A549 (cell line): ENCODE measurements around the gene ARHGEF18. TPM values are rescaled to one million over a fixed set of nuclear protein-coding genes. Genes with fewer than 3 reads are reported as not detected.

Experiments
- ATAC-seq, 2 experiments: fragments of 200-7000 bp in 1 of 2; fragments of >200 bp in 1 of 2; cut with Nextera tagmentation in 1 of 2; cut with Tn5 transposase in 1 of 2; 3 replicates each; pipeline versions ENCODE4 v1.8.0 to v1.9.1; 2018 to 2020; ENCODE audit warnings: mild to moderate bottlenecking in 1 of 2, moderate library complexity in 1 of 2
- CTCF ChIA-PET: fragments of 300-600 bp; sonication (Branson Sonifier 250); formaldehyde crosslinking; extraction: SDS; loops from one replicate; lab custom pipeline; 2021; ENCODE audit warnings: antibody characterized with exemption, inconsistent platforms; lab: Yijun Ruan, JAX
- POLR2A ChIA-PET: fragments of 350-600 bp; formaldehyde crosslinking; extraction: SDS; loops from one replicate; lab custom pipeline; 2021; ENCODE audit warnings: antibody characterized with exemption, inconsistent platforms; lab: Yijun Ruan, JAX
- DNase-seq, 2 experiments: peaks; one replicate each; pipeline versions ENCODE4 v3.0.0 to v3.0.0-alpha.2; 2011 to 2016; ENCODE audit warnings: low read depth in 1 of 2, low spot score in 1 of 2
- FAIRE-seq: peaks from 2 replicates; lab custom pipeline; 2011; peaks lifted over from hg19 to GRCh38; lab: Jason Lieb, UNC
- H3K27ac ChIP-seq, 2 experiments: fragments of >200 bp; sonication (Bioruptor Twin); formaldehyde crosslinking; 3 replicates each; pipeline ENCODE4 v1.5.1; 2016 to 2017
- H3K4me1 ChIP-seq: fragments of >200 bp; sonication (Bioruptor Twin); formaldehyde crosslinking; 3 replicates; pipeline ENCODE4 v1.6.1; 2016
- H3K4me2 ChIP-seq: fragments of >200 bp; sonication (Bioruptor Twin); formaldehyde crosslinking; 3 replicates; pipeline ENCODE4 v1.6.1; 2016
- H3K4me3 ChIP-seq: fragments of >200 bp; sonication (Bioruptor Twin); formaldehyde crosslinking; 3 replicates; pipeline ENCODE4 v1.5.1; 2016
- H3K9me3 ChIP-seq: fragments of >200 bp; sonication (Bioruptor Twin); formaldehyde crosslinking; 3 replicates; pipeline ENCODE4 v1.6.1; 2016
- BCL3 ChIP-seq: fragments of >200 bp; sonication (Bioruptor Twin); formaldehyde crosslinking; IDR thresholded peaks from 3 replicates; pipeline ENCODE4 v1.6.1; 2016
- BHLHE40 ChIP-seq: IDR thresholded peaks from 2 replicates; pipeline ENCODE4 v1.6.1; 2012; ENCODE audit warnings: low read depth, low read length, inconsistent platforms
- CBX2 ChIP-seq: fragments of 200-600 bp; sonication (generic); IDR thresholded peaks from 2 replicates; pipeline ENCODE4 v1.6.1; 2016; ENCODE audit warnings: low read depth, mild to moderate bottlenecking, borderline replicate concordance
- CBX8 ChIP-seq: fragments of 200-600 bp; sonication (generic); IDR thresholded peaks from 2 replicates; pipeline ENCODE4 v1.6.1; 2016
- CEBPB ChIP-seq, 2 experiments: fragments of >200 bp in 1 of 2; sonication (Bioruptor Twin) in 1 of 2; formaldehyde crosslinking in 1 of 2; IDR thresholded peaks; 2 replicates each; pipeline ENCODE4 v1.6.1; 2012 to 2016
- CHD4 ChIP-seq: fragments of 200-600 bp; sonication (generic); IDR thresholded peaks from 2 replicates; pipeline ENCODE4 v1.6.1; 2016; ENCODE audit warnings: antibody characterized with exemption, mild to moderate bottlenecking, borderline replicate concordance
- ELK1 ChIP-seq: fragments of 150-350 bp; IDR thresholded peaks from 2 replicates; pipeline ENCODE4 v1.6.1; 2014; ENCODE audit warnings: low read depth, mild to moderate bottlenecking, low read length
- EP300 ChIP-seq, 2 experiments: fragments of >200 bp; sonication (Bioruptor Twin); formaldehyde crosslinking; IDR thresholded peaks; 2 replicates in 1 of 2; 3 replicates in 1 of 2; pipeline ENCODE4 v1.6.1; 2016 to 2017
- ESRRA ChIP-seq: fragments of 150-350 bp; IDR thresholded peaks from 2 replicates; pipeline ENCODE4 v1.6.1; 2014; ENCODE audit warnings: mild to moderate bottlenecking, low read length, borderline replicate concordance
- FOSB ChIP-seq: fragments of 250-450 bp; sonication (Bioruptor Pico); IDR thresholded peaks from 2 replicates; pipeline ENCODE4 v1.5.0; 2020; ENCODE audit warnings: mild to moderate bottlenecking, moderate library complexity
- FOSL2 ChIP-seq, 2 experiments: fragments of 450-650 bp in 1 of 2; fragments of >200 bp in 1 of 2; sonication (Bioruptor Twin) in 1 of 2; formaldehyde crosslinking; IDR thresholded peaks; 2 replicates each; pipeline versions ENCODE4 v1.5.0 to v1.6.1; 2016 to 2020; ENCODE audit warnings: mild to moderate bottlenecking in 1 of 2, moderate library complexity in 1 of 2
- FOXS1 ChIP-seq: fragments of 250-450 bp; sonication (Bioruptor Pico); IDR thresholded peaks from 2 replicates; pipeline ENCODE4 v1.5.0; 2020; ENCODE audit warnings: mild to moderate bottlenecking, moderate library complexity
- GATA3 ChIP-seq: IDR thresholded peaks from 2 replicates; pipeline ENCODE4 v1.6.1; 2012; ENCODE audit warnings: borderline replicate concordance
- HEYL ChIP-seq: fragments of 250-450 bp; sonication (Bioruptor Pico); IDR thresholded peaks from 2 replicates; pipeline ENCODE4 v1.8.0; 2021; ENCODE audit warnings: mild to moderate bottlenecking, moderate library complexity
- HOXB5 ChIP-seq: fragments of 250-450 bp; sonication (Bioruptor Pico); IDR thresholded peaks from 2 replicates; pipeline ENCODE4 v1.5.0; 2020; ENCODE audit warnings: mild to moderate bottlenecking, moderate library complexity
- JUNB ChIP-seq: fragments of >200 bp; sonication (Bioruptor Twin); formaldehyde crosslinking; IDR thresholded peaks from 2 replicates; pipeline ENCODE4 v1.6.1; 2016
- NFE2L2 ChIP-seq: fragments of 150-350 bp; conservative IDR thresholded peaks from 2 replicates; pipeline ENCODE4 v1.6.1; 2014; ENCODE audit warnings: low read length
- NPAS2 ChIP-seq: fragments of 250-450 bp; sonication (Bioruptor Pico); IDR thresholded peaks from 2 replicates; pipeline ENCODE4 v1.8.0; 2022; ENCODE audit warnings: mild to moderate bottlenecking, moderate library complexity, borderline replicate concordance
- NR3C1 ChIP-seq: fragments of >200 bp; sonication (Bioruptor Twin); formaldehyde crosslinking; IDR thresholded peaks from 3 replicates; pipeline ENCODE4 v1.6.1; 2017
- POLR2A ChIP-seq: IDR thresholded peaks from 2 replicates; pipeline ENCODE4 v1.6.1; 2012; ENCODE audit warnings: mild to moderate bottlenecking, low read length
- POLR2AphosphoS2 ChIP-seq: conservative IDR thresholded peaks from 2 replicates; pipeline ENCODE4 v1.6.1; 2012; ENCODE audit warnings: low read length, improper control_type of control experiment, inconsistent platforms
- RAD21 ChIP-seq, 2 experiments: fragments of >200 bp in 1 of 2; sonication (Bioruptor Twin) in 1 of 2; formaldehyde crosslinking in 1 of 2; IDR thresholded peaks in 1 of 2; conservative IDR thresholded peaks in 1 of 2; 2 replicates in 1 of 2; 3 replicates in 1 of 2; pipeline ENCODE4 v1.6.1; 2012 to 2018; ENCODE audit warnings: inconsistent platforms in 1 of 2
- RCOR1 ChIP-seq: fragments of 150-350 bp; IDR thresholded peaks from 2 replicates; pipeline ENCODE4 v1.6.1; 2014; ENCODE audit warnings: antibody characterized with exemption, low read length, low read depth
- RFX5 ChIP-seq: fragments of 450-650 bp; IDR thresholded peaks from 2 replicates; pipeline ENCODE4 v1.7.1; 2014; ENCODE audit warnings: antibody characterized with exemption, mild to moderate bottlenecking, moderate library complexity
- RNF2 ChIP-seq: fragments of 200-600 bp; sonication (generic); IDR thresholded peaks from 2 replicates; pipeline ENCODE4 v1.6.1; 2016; ENCODE audit warnings: low read depth, mild to moderate bottlenecking, antibody characterized with exemption, moderate library complexity, borderline replicate concordance
- SMC3 ChIP-seq: fragments of >200 bp; sonication (Bioruptor Twin); formaldehyde crosslinking; IDR thresholded peaks from 3 replicates; pipeline ENCODE4 v1.6.1; 2018; ENCODE audit warnings: inconsistent platforms
- SREBF2 ChIP-seq: fragments of 450-650 bp; IDR thresholded peaks from 2 replicates; pipeline ENCODE4 v1.6.1; 2014; ENCODE audit warnings: mild to moderate bottlenecking, moderate library complexity
- TP53 ChIP-seq: fragments of 250-450 bp; sonication (Bioruptor Pico); IDR thresholded peaks from 2 replicates; pipeline ENCODE4 v1.5.0; 2021; ENCODE audit warnings: mild to moderate bottlenecking, moderate library complexity
- ZC3H11A ChIP-seq: fragments of 450-650 bp; IDR thresholded peaks from 2 replicates; pipeline ENCODE4 v1.6.1; 2014; ENCODE audit warnings: antibody characterized with exemption, mild to moderate bottlenecking
- ZSCAN20 ChIP-seq: fragments of 250-450 bp; sonication (Bioruptor Pico); IDR thresholded peaks from 2 replicates; pipeline ENCODE4 v1.8.0; 2022; ENCODE audit warnings: mild to moderate bottlenecking, moderate library complexity
- WGBS: methylation state at CpG from one replicate; pipeline ENCODE4 v1.1.6; 2017; ENCODE audit errors: missing lambda C conversion rate; 5-methylcytosine and 5-hydroxymethylcytosine counted together
- polyA plus RNA-seq, 4 experiments: library from polyadenylated mRNA; depleted of rRNA in 3 of 4; stranded (reverse); fragments of >200 nt; fragmentation: RNase III in 1 of 4; extraction: RNeasy Plus Mini Kit Qiagen cat#74134 plus additional on column Dnase treatment in 1 of 4; gene quantifications; 2 replicates in 3 of 4; 3 replicates in 1 of 4; pipeline ENCODE4 v1.2.3, GENCODE V29; 2011 to 2017
- TF ChIP-seq, protein P1 (sequence below): fragments of >200 bp; sonication (Bioruptor Twin); formaldehyde crosslinking; IDR thresholded peaks from 3 replicates; pipeline ENCODE4 v1.5.1; 2016
- TF ChIP-seq, protein P2 (sequence below): IDR thresholded peaks from 2 replicates; pipeline ENCODE4 v1.6.1; 2012; ENCODE audit warnings: low read depth, borderline replicate concordance
- TF ChIP-seq, protein P3 (sequence below): IDR thresholded peaks from 2 replicates; pipeline ENCODE4 v1.6.1; 2012
- TF ChIP-seq, protein P4 (sequence below): fragments of >200 bp; sonication (Bioruptor Twin); formaldehyde crosslinking; IDR thresholded peaks from 2 replicates; pipeline ENCODE4 v1.6.1; 2016

The ARHGEF18 gene
- polyA plus RNA-seq, 2 of the 4 experiments (the other 2 are of a cell fraction): 7.4 to 20.7 TPM

DNA sequence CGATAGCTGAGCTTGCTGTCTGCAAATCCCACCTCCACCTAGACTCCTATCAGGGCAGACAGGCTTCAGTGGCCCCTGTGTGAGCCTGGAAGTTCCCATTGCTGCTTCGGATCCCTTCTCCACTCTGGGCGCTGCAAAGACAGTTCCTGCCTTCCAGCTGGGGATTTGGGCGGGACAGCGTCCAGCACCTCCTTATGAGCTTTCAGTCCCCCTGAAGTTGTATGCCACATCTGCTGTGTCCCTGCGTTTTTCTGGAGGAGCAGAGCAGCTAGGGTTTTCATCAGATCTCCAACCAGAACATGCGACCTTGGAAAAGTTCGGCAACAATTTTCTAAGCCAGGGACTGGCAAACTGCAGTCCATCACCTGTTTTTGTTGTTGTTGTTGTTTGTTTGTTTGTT lies 38.0 kb downstream of the ARHGEF18 start:
- FAIRE-seq (no peak), DNase-seq (no peak)
- TF ChIP-seq RFX5 (no peak), CBX2 (no peak), FOXS1 (no peak), FOSL2 (IDR thresholded peaks at IDR 0.05) (no peak), FOSL2 (CRISPR knock-in tag; IDR thresholded peaks at IDR 0.05) (no peak), BHLHE40 (no peak), POLR2AphosphoS2 (no peak), NFE2L2 (no peak), TP53 (CRISPR knock-in tag) (no peak), RAD21 (conservative IDR thresholded peaks at IDR 0.05 in 1 of 2, IDR thresholded peaks at IDR 0.05 in 1 of 2) (no peak), NR3C1 (no peak), ZC3H11A (no peak), FOSB (no peak), JUNB (no peak), ESRRA (no peak), SREBF2 (no peak), HOXB5 (CRISPR knock-in tag) (no peak), CEBPB (IDR thresholded peaks at IDR 0.05) (no peak), EP300 (IDR thresholded peaks at IDR 0.05) (no peak)

DNA sequence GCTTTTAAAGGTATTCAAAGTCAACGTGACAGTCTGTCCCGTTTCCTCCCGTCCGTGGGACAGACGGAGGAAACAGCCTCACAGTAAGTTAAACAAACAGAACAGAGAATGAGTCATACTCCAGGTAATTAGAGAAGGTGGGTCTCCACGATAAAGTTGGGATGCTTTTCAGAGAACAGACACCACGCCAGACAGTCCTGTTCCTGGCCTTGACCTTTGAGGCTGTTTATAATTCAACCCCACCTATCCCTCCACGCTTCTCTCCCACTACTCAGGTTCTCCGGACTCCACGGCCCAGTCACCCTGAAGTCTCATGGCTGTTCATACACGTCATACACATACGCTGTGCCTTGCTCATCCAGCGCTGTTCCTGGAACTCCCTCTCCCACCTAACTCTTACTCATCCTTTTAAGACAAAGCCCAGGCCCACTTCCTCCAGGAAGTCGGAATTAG lies 42.5 kb downstream of the ARHGEF18 start:
- H3K4me3 ChIP-seq: no peak overlapping the region
- peak overlapping the region; percentile 65 for H3K4me2 ChIP-seq
- WGBS: under 1% methylated on average over 14 of the region's 14 CpGs
- no peaks in the 10 kb centered on the region for H3K9me3 ChIP-seq
- DNase-seq (peak; percentile 75 to 94), ATAC-seq (peak; percentile 81 to 92), FAIRE-seq (no peak)
- POLR2A ChIA-PET: no interaction called here
- CTCF ChIA-PET: interaction anchor here (0.6 to 2.2 kb wide), 3 partner anchors 8 to 37 kb away, joined by 6 to 12 read pairs (median 8); no protein-coding TSS in a partner anchor
- H3K27ac ChIP-seq: peak overlapping the region; percentile 92 to 99
- peaks cover 41% of the 10 kb centered on the region for H3K4me1 ChIP-seq
- TF ChIP-seq HOXB5 (CRISPR knock-in tag) (no peak), FOSL2 (IDR thresholded peaks at IDR 0.05) (peak; percentile 48; the same call in 1 of the 2 replicates), FOSL2 (CRISPR knock-in tag; IDR thresholded peaks at IDR 0.05) (peak; percentile 91), NFE2L2 (no peak), ZSCAN20 (no peak), SREBF2 (no peak), POLR2A (no peak), GATA3 (peak; percentile 39; the same call in 1 of the 2 replicates), BCL3 (no peak), POLR2AphosphoS2 (no peak), SMC3 (no peak), JUNB (peak; percentile 79), RNF2 (no peak), NPAS2 (CRISPR knock-in tag) (no peak), ELK1 (no peak), HEYL (CRISPR knock-in tag) (no peak), CEBPB (IDR thresholded peaks at IDR 0.05) (no peak), CHD4 (no peak), CBX8 (no peak), RCOR1 (no peak), NR3C1 (no peak)
- TF ChIP-seq, protein P1, sequence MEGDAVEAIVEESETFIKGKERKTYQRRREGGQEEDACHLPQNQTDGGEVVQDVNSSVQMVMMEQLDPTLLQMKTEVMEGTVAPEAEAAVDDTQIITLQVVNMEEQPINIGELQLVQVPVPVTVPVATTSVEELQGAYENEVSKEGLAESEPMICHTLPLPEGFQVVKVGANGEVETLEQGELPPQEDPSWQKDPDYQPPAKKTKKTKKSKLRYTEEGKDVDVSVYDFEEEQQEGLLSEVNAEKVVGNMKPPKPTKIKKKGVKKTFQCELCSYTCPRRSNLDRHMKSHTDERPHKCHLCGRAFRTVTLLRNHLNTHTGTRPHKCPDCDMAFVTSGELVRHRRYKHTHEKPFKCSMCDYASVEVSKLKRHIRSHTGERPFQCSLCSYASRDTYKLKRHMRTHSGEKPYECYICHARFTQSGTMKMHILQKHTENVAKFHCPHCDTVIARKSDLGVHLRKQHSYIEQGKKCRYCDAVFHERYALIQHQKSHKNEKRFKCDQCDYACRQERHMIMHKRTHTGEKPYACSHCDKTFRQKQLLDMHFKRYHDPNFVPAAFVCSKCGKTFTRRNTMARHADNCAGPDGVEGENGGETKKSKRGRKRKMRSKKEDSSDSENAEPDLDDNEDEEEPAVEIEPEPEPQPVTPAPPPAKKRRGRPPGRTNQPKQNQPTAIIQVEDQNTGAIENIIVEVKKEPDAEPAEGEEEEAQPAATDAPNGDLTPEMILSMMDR: no peak
- TF ChIP-seq, protein P2, sequence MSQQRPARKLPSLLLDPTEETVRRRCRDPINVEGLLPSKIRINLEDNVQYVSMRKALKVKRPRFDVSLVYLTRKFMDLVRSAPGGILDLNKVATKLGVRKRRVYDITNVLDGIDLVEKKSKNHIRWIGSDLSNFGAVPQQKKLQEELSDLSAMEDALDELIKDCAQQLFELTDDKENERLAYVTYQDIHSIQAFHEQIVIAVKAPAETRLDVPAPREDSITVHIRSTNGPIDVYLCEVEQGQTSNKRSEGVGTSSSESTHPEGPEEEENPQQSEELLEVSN: no peak
- TF ChIP-seq, protein P3, sequence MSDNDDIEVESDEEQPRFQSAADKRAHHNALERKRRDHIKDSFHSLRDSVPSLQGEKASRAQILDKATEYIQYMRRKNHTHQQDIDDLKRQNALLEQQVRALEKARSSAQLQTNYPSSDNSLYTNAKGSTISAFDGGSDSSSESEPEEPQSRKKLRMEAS: peak; percentile 45
- TF ChIP-seq, protein P4, sequence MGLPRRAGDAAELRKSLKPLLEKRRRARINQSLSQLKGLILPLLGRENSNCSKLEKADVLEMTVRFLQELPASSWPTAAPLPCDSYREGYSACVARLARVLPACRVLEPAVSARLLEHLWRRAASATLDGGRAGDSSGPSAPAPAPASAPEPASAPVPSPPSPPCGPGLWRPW: no peak

More for the DNA sequence above, 38.0 kb downstream of the ARHGEF18 start:
- CTCF ChIA-PET: interaction anchor here (0.7 to 2.5 kb wide), 3 partner anchors 10 to 32 kb away, joined by 3 to 10 read pairs (median 3); no protein-coding TSS in a partner anchor
- 86% methylated on average over 8 of the region's 8 CpGs for whole genome bisulfite sequencing
- Histone ChIP-seq H3K4me1 (peaks cover 26% of the 10 kb centered on the region), H3K9me3 (no peaks in the 10 kb centered on the region), H3K27ac (peak overlapping the region; percentile 39 to 67; a peak in 4 of 6 replicates), H3K4me3 (no peak overlapping the region), H3K4me2 (no peak overlapping the region)
- ATAC-seq: no peak; a peak in 2 of 6 replicates
- POLR2A ChIA-PET: no interaction called here
